ENCODE data around the gene PRRX1.

Gene PRRX1

GRCh38 chr1:170723518-170723917, 59.6 kb downstream of the PRRX1 start:
- no peak for DNase-seq

GRCh38 chr1:170725326-170725725, 61.4 kb downstream of the PRRX1 start:
- DNase-seq = no peak

- DNase-seq = no peak
Observed at GRCh38 chr1:170727963-170728362, 64.0 kb downstream of the PRRX1 start.

GRCh38 chr1:170729225-170730002, 65.5 kb downstream of the PRRX1 start:
- no peak for DNase-seq

- DNase-seq = no peak
Observed at GRCh38 chr1:170730014-170730413, 66.1 kb downstream of the PRRX1 start.

GRCh38 chr1:170730438-170730837, 66.5 kb downstream of the PRRX1 start:
- no peak for DNase-seq

GRCh38 chr1:170731566-170732251, 67.8 kb downstream of the PRRX1 start:
- no peak for DNase-seq

- no peak for DNase-seq
Observed at GRCh38 chr1:170732252-170732588, 68.3 kb downstream of the PRRX1 start.

- DNase-seq = no peak
Observed at GRCh38 chr1:170734412-170735175, 70.7 kb downstream of the PRRX1 start.

- DNase-seq = no peak
Observed at GRCh38 chr1:170735366-170736263, 71.7 kb downstream of the PRRX1 start.

- no peak for DNase-seq
Observed at GRCh38 chr1:170739803-170740202, 75.9 kb downstream of the PRRX1 start.

- DNase-seq = no peak
Observed at GRCh38 chr1:170741678-170742077, 77.7 kb downstream of the PRRX1 start.

GRCh38 chr1:170742600-170742999, 78.7 kb downstream of the PRRX1 start:
- DNase-seq = no peak

GRCh38 chr1:170743083-170743482, 79.2 kb downstream of the PRRX1 start:
- no peak for DNase-seq

- DNase-seq = no peak
Observed at GRCh38 chr1:170749549-170749948, 85.6 kb downstream of the PRRX1 start.

GRCh38 chr1:170749959-170750358, 86.0 kb downstream of the PRRX1 start:
- no peak for DNase-seq

GRCh38 chr1:170755795-170756194, 91.9 kb downstream of the PRRX1 start:
- no peak for DNase-seq

- no peak for DNase-seq
Observed at GRCh38 chr1:170758992-170759391, 95.1 kb downstream of the PRRX1 start.

GRCh38 chr1:170765279-170765678, 101.3 kb downstream of the PRRX1 start:
- DNase-seq = no peak

GRCh38 chr1:170765712-170766330, 101.9 kb downstream of the PRRX1 start:
- DNase-seq = no peak

GRCh38 chr1:170768929-170769328, 105.0 kb downstream of the PRRX1 start:
- no peak for DNase-seq

GRCh38 chr1:170769691-170770090, 105.8 kb downstream of the PRRX1 start:
- DNase-seq = no peak
